HG03066 (cell line): Measurements from ENCODE around the gene GRAP2.

Experiments used
- ATAC-seq: cut with Tn5 transposase; IDR thresholded peaks from one replicate; pipeline ENCODE4 v1.9.1; 2021; ENCODE audit warnings: low read depth; ENCODE audit not compliant: unreplicated experiment

Gene GRAP2

DNA sequence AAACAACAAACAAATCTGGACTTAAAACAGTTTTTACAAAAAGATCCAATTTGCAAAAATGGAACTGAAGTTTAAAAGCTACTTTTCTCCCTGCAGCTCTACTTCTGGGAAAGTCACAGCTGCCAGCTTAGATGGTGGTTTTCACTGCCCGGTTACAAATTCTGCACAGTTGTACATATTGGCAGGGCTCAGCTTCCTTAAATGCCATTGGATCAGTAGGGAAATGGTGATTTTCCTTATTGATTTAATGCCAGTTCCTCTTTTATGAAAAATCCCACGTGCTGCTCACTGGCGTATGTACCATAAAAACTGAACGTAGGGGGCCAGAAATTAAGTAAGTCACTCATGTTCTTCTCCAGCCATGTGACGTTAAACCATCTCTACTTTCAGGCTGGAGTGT is 22.8 kb downstream of the GRAP2 start:
- ATAC-seq: no peak

DNA sequence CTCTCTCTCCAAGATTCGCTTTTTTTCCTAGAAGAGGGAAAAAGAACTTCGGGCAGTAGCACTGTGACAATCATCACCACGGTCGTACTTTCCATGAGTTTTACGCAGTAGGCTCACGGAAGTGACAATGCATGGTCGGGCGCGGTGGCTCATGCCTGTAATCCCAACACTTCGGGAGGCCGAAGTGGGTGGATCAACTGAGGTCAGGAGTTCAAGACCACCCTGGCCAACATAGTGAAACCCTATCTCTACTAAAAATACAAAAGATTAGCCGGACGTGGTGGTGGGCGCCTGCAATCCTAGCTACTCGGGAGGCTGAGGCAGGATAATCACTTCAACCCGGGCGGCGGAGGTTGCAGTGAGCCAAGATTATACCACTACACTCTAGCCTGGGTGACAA is 23.4 kb downstream of the GRAP2 start:
- ATAC-seq: no peak

DNA sequence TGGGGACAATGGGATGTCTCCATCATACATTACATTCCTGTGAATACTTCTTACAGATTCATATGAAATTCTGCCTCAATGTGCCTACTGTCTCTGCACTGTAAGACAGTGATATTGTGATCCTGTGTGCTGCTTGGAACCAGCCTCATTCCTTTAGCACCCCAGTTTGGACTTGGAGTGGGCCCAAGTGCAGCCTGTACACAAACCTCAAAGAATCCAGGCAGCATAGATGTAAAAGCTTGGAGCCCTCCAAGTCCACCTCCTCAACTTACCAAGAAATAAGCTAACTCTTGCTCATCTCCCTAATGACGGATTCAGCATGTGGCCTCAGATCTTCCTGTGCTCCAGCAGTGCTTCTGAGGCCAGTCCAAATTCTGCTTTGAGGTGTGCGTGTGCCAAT is 24.4 kb downstream of the GRAP2 start:
- ATAC-seq: no peak

DNA sequence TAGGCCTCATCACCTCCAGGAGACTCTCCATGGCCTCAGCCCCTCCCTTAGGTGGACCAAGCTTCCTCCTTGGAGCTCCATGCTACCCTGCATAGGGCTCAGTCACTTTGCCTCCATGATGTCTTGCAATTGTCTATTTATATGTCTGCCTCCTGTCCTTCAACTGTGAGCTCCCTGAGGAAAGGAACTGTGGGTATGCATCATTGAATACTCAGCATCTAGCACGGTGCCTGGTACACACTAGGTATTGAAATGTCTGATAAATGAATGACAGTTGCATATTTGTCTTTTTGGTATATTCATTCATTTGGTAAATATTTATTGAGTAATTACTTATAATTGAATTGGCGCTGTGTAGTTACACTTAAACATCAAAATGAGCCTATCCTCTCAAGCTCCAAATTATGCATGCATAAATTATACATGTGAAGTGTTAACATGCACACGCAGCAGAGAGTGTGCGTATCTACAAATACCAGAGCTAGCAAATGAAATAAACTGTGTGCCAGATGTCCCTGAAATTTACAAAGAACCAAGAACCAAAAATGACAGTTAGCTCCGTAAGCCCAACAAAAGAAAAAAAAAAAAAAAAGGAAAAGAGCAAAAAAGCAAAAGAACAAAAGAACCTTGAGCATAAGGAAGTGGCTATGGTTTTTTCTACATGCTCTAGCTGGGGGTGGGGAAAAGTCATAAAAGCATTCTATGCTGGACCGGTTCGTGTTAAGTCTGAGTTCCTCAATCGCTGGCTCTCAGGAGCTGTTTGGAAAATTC is 25.2 kb downstream of the GRAP2 start:
- no peak for ATAC-seq

DNA sequence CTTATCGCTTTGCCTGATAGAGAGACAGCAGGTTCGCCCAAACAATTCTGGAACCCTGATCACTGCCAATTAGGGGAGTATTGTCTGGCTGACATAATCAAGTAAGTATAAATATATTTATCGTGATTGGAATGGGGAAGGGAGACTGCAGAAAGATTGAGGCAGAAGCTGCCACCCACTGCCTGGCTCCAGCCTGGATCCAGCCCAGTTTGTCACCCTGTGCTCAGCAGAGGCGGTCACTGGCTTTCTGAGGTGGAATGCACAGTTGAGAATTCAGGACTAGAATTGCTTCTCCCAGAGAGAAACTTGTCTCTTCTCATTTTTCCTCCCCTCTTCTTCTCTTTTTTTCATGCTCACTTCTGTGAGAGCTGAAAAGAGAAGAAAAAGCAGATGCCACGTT is 25.9 kb downstream of the GRAP2 start:
- no peak for ATAC-seq

DNA sequence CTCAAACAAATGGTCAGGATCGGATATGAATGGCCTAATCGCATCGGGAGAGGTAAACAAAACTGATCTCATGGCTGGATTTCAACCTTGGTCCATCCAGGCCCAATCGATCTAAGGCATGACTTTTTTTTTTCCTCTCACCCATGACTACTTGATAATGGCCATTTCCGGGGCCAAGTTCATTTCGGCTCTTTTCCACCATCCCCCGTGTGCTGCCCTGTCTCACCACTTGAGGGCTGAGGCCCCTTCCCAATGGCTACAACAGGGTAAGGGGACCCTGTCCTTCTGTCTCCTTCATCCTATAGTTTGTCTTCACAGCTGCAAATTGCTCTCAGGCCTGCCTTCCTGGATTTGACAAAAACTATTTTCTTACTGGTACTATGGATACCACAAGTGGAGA is 26.7 kb downstream of the GRAP2 start:
- ATAC-seq: no peak

DNA sequence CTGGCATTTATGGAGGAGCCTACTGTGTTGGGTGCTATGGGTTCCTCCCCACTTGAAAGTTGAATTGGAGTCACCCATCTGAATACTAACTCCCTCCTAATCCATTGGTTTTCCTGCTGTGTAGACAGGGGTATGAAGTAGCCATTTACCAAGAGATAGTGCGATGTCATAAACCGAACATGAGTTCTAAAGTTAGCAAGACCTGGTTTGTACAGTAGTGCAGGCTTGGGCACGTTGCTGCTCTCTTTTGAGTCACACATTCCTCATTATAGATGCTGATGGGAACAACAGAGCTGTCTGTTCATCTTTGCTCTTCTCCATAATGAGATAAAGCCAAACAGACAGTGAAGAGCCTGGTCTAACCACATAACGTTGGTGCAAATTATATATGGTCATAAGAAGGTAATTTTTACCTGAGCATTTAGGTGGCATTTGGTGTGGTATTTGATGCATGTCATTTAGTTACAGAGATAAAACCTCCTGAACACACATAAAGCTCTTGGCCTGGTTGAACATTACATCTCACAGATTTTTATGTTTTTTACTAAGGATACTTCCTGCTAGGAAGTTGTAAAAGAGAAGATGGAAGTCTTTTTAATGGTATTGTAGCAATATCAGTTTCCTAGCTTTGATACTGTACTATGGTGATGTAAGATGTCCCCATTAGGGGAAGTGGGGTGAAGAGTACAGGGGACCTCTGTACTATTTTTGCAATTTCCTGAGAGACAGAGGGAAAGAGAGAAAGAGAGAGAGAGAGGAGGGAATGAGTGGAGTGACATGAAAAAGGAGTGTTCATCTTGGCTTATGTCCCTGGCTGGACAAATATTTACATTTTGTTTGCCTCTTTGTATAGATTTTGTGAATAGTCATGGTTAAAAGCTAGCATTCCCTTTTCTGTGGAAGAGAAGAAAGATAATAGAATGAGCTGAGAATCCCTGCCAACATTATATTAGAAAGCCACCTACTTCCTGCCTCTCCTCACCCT is 27.9 kb downstream of the GRAP2 start:
- no peak for ATAC-seq

DNA sequence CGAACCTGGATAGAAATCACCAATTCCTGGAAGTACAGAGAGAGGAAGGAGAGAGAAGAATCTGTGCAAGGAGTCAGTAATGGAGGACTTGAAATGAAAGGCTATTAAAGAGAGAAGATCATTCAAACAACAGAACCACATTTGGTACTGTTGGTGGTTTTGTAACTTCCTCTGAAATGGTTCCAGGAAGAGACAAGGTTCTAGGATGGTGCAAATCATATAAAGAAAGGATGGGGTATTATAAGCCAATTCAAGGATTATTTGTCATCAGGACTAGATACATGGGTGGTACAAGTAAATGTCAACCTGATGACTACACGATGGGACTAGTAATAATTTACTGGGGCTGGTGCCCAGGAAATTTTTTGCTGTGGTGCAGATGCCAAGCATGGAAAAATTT is 30.4 kb downstream of the GRAP2 start:
- no peak for ATAC-seq

DNA sequence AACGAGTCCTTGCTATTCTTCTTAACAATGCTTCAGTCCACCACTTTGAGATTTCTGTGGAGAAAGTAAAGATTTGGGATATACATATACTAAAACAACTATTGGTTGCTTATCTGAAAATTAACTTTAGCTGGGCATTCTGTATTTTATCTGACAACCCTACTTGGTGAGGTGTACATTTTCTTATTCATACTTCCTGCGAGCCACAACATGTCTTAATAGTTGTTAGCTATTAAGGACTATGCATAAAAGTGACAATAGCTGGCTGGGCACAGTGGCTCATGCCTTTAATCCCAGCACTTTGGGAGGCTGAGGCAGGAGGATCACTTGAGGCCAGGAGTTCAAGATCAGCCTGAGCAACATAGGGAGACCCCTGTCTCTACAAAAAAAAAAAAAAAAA is 31.3 kb downstream of the GRAP2 start:
- ATAC-seq: no peak

DNA sequence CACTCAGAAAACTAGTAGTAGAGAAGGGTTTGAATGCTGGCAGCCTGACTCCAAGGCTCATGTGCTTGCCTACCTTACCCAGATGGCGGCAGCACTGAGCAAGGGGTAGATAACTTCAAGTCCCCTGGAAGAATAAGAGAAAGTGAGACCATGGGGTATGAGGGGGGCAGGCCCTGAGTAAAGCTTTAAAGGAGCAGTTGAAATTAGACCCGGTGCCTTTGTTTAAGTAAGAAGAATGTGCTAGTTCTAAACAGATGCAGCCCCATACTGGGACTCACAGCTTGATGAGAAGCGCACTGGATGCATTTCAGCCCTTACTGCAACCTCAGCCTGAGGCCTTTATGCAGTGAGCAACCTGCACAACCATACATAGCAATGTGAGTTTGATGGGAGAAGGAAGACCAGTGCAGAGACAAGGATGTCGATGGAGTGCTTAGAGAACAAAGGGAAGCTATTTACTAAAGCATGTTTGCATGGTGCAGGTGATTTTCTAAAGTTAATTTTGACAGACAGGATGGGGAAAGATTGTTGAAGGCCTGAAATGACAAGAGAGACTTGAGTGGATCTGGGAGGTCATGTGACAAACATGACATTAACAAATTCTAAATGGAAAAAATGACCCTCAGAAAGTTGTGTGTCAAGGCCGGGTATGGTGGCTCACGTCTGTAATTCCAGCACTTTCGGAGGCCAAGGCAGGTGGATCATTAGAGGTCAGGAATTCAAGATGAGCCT is 32.2 kb downstream of the GRAP2 start:
- ATAC-seq: no peak

DNA sequence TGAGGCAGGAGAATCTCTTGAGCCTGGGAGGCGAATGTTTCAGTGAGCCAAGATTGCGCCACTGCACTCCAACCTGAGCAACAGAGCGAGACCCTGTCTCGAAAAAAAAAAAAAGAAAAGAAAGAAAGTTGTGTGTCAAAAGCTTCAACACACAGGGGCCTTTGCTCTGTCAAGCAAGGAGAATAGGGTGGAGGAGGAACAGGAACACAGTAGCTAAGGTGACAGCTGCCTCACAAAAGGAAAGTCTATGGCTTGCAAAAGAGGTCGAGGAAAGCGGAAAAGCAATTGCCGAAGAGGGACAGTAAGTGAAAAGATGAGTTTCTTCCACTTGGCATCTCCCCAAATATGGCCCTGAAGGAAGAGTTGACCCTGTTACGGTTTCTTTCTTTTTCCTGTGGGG is 32.9 kb downstream of the GRAP2 start:
- no peak for ATAC-seq

DNA sequence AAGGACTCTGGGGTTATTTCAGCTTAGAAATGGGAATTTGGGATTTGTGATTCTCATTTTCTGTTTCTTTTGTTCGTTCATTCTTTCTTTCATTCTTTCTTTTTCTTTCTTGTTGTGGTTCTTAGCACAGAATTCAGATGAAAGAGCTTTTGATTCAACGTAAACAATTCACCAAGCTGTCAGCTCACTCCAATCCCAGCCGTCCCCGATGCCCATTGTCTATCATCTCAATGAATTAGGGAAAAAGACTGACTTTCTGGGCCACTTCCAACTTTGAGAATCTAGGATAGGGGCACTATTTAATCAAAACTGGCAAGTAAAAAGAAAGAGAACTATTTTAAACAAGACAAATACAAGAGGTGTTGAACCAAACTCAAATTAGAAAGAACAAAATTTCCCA is 34.2 kb downstream of the GRAP2 start:
- ATAC-seq: no peak

DNA sequence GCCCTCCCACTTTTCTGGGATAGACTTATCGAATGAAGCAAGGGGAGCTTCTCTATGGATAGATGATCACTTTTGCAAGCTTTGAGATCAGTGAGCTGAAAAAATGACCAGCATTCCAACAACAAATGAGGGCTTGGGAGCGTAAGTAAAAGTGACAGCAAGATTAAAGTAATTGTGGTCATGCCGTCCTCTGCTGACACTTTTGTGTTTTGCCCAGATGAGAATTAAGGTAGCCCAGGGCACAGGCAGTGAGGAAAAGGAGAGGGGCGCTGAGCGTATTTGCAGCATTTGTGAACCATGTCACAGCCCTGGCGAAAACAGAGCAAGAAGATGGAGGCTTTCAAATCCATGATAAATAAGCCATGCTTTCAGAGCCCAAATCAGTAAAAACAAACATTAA is 34.7 kb downstream of the GRAP2 start:
- ATAC-seq: no peak

DNA sequence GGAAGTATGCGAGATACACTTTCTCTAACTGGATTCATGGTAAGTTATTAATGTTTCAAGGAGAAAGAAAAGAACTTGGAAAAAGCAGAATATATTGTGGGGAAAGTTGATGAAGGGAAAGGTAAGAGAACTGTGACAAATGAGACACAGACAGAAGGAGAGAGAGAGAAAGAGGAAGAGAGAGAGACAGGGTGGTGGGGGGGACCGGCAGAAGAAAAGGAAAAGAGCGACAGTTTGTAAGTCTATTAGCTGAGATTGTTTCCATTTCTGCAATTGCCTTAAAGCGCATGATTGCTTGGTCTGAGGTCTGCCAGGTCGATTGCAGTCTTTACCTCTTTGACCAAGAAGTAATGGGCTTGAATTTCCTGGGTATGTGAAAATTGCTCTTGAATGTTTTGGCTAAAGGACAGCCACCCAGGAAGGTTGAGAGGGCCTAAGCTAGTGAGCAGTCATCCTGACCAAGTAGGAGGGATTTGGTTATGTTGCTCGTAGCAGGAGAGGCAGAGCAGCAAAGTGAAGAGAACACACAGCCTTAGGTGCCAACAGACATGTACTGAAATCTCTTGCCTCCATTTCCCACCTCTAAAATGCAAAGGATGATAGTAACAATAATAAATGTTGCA is 35.8 kb downstream of the GRAP2 start:
- no peak for ATAC-seq

DNA sequence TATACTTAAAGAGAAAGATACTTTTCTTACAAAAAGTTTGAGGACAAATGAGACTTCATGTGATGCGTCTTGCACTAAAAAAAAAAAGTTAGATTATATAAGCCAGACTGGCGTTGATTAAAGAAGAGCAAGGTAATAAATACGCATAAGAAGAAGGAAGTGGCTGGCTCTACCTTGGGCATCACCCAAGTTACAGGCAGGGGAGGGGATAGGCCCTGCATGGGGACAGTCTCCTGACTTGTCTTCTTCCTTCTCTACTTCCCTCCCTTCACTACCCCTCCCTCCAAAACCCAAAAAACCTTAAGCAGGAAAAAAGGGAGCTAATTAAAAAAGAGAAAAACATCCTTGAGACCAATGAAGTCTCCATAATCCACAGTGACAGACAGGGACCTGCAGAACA is 37.0 kb downstream of the GRAP2 start:
- ATAC-seq: no peak

DNA sequence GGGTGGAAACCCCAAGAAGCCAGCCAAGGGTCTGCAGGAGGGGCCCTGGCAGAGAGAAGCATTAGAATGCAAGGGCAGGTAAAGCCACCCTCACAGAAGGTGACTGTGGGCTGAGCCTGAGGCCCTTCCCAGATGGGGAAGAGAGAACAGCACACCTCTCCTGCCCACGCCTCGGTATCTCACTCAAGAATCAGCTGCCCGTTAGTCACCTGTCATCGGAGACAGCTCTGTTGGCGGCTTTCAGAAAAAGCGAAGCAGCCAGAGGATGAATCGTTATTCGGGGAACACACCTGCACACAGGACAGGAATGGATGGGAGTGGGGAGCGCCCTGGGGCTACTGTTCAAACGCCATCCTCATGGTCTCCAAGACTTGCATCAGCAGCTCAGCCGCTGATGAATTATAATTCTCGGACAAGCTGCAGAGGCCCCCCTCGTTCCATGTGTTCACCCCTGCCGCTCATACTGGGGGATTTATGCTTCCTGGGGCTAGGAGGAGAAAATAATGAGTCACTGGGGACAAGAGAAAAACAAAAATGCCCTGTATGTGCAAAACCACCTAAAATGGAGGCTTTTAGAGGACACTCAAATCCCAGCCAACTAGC is 37.7 kb downstream of the GRAP2 start:
- no peak for ATAC-seq

DNA sequence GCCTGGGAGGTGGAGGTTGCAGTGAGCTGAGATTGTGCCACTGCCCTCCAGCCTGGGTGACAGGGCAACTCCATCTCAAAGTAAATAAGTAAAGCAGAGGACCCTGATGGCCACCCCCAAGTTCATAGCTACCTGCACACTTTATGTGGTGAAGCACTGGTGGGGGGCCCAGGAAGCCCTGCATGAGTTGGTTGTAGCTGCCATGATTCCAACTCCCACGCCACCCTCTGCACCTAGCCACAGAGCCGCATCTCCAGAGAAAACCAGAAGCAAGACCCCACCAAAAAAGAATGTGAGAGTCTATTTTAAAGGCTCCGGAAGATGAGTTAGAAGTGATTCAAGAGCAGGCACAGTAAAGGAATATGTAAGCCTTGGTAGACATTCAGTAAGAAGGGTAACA is 38.9 kb downstream of the GRAP2 start:
- no peak for ATAC-seq

DNA sequence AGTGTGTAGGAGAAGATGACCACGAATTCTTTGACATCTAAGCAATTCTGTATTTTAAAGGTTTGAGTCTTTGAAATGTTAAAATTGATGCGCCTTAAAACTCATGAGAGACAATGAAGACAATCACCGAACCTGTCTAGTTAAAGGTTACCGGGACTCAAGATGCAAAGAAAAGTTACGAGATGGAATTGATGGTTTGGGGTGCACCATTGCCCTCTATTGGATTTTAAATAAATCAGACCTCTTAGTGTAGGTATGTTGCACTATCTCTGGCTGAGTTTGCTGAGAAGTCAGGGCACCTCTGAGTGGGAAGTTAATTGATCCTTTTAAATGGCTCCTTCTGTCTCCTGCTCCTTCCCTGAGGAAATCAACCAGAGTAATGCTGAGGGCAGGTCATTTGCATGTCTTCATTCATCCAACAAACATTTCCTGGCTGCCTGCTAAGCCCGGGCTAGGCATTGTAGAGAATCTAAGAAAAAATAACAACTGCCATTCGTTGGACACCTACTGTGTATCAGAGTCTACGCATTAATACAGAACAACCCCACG is 39.9 kb downstream of the GRAP2 start:
- ATAC-seq: no peak

DNA sequence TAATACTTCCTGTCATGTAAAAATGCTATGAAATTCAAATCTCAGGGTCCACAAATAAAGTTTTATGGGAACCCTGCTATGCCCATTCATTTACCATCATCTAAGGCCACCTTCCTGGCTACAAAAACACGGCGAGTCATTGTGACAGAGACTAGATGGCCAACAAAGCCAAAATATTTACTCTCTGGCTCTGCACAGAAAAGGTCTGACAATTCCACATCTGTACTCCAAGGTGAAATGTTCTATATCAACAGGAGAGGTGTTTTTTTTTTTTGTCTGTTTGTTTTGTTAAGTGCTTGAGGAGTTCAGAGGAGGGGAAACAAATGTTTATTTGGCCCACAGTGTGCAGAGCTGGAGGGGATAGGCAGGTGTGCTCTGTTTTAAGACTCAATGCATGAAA is 40.7 kb downstream of the GRAP2 start:
- no peak for ATAC-seq
